Gastrocnemius medialis (tissue), 4 donors: ENCODE results near the gene ETV6. TPM values are rescaled to one million over a fixed set of nuclear protein-coding genes. Genes with fewer than 3 reads are reported as not detected.

Source experiments
- ATAC-seq, 2 donors: fragments of 150-250 bp; one replicate each; pipeline ENCODE4 v1.9.1; 2016
- DNase-seq, 2 donors: peaks; one replicate each; pipeline ENCODE4 v3.0.0-alpha.2; 2019
- H3K27ac ChIP-seq, 4 donors: fragments of 200-600 bp; sonication (generic); 1 replicate in 1 of 4; 2 replicates in 3 of 4; pipeline ENCODE4 v1.5.1; 2016 to 2018; ENCODE audit warnings: mild to moderate bottlenecking in 2 of 4, moderate library complexity in 1 of 4
- H3K27me3 ChIP-seq, 3 donors: fragments of 200-600 bp; sonication (generic) in 2 of 3; 1 replicate in 1 of 3; 2 replicates in 2 of 3; pipeline versions ENCODE4 v1.5.1 to v1.6.0; 2016 to 2019; ENCODE audit warnings: mild to moderate bottlenecking in 1 of 3, moderate library complexity in 1 of 3
- H3K36me3 ChIP-seq, 2 donors: fragments of 200-600 bp; sonication (generic) in 1 of 2; one replicate each; pipeline ENCODE4 v1.5.1; 2017 to 2018
- H3K4me1 ChIP-seq, 2 donors: fragments of 200-600 bp; sonication (generic) in 1 of 2; one replicate each; pipeline ENCODE4 v1.5.1; 2016 to 2017; ENCODE audit warnings: mild to moderate bottlenecking in 2 of 2
- H3K4me3 ChIP-seq, 4 donors: fragments of 200-600 bp; sonication (generic) in 3 of 4; 1 replicate in 1 of 4; 2 replicates in 3 of 4; pipeline ENCODE4 v1.5.1; 2016 to 2019; ENCODE audit warnings: mild to moderate bottlenecking in 2 of 4
- H3K9me3 ChIP-seq, 3 donors: fragments of 200-600 bp; sonication (generic) in 2 of 3; 1 replicate in 1 of 3; 2 replicates in 2 of 3; pipeline ENCODE4 v1.5.1; 2016 to 2019
- POLR2A ChIP-seq, 2 donors: fragments of 450-650 bp; IDR thresholded peaks; one replicate each; pipeline ENCODE4 v1.6.1; 2017; ENCODE audit warnings: antibody characterized with exemption in 2 of 2, mild to moderate bottlenecking in 2 of 2, moderate library complexity in 2 of 2
- in situ Hi-C, 4 donors: fragments of 200-750 bp; cut with MboI; loops; one replicate each; pipeline versions ENCODE4 v1.15.0 to v1.8.0; 2017; ENCODE audit warnings: low sequenced_read_pairs in 4 of 4
- intact Hi-C: fragments of 100-400 bp; cut with DNase I; formaldehyde crosslinking; loops from one replicate; pipeline ENCODE4 v1.15.1; 2023; ENCODE audit warnings: low total_unique reads
- total RNA-seq, 4 donors: library from RNA; depleted of rRNA; stranded (reverse); fragments of >200 nt; gene quantifications; one replicate each; pipeline versions ENCODE4 v1.1.0 to v1.2.3, GENCODE V29; 2016
- TF ChIP-seq, protein P1 (sequence below), 5 experiments: fragments of 450-650 bp in 3 of 5; fragments of 200-600 bp in 2 of 5; sonication (generic) in 2 of 5; IDR thresholded peaks in 4 of 5; conservative IDR thresholded peaks in 1 of 5; 1 replicate in 4 of 5; 2 replicates in 1 of 5; pipeline ENCODE4 v1.5.1; 2016 to 2019; ENCODE audit warnings: antibody characterized with exemption in 5 of 5, mild to moderate bottlenecking in 3 of 5, moderate library complexity in 3 of 5

Gene ETV6
- total RNA-seq, 4 donors from 2014 or later: 2.8 to 5.9 (median 3.3) TPM

DNA sequence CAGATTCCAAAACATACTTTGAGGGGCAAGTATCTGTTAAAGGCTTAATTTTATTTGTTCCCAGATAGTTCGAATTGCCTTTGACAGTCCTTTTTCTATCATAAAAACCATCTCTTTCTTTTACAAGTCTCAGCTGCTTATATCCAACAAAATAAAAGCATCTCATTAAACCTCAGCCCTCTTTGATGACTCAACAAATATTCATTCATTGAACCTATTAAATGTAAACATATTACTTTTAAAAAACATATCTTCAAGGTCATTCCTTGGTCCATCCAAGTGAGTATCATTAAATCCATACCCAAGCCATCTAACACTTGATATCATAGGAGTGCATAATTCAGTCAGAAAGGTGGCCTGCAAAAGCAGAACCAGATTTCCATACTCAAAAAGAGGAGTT is 266.6 kb downstream of the ETV6 start:
- no peaks in the 10 kb centered on the region for H3K36me3 ChIP-seq

DNA sequence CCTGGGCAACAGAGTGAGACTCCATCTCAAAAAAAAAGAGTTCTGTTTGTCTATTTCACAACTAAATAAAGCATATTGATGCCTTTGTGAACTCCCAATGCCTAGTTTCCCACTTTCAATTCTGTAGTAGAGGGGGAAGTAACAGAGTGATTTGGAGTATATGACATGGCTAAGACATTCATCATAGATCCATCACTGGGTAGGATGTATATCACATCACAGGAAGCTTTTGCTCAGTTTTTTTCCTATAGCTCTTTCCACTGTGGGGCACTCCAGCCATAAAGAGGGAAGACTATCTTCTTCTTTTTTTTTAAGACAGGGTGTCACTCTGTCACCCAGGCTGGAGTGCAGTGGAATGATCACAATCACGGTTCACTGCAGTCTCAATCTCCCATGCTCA is 267.3 kb downstream of the ETV6 start:
- Histone ChIP-seq H3K36me3 (no peaks in the 10 kb centered on the region), H3K27ac (no peak overlapping the region), H3K9me3 (no peaks in the 10 kb centered on the region), H3K4me1 (no peaks in the 10 kb centered on the region), H3K4me3 (no peak overlapping the region), H3K27me3 (no peaks in the 10 kb centered on the region)
- intact Hi-C loops (no loop called here), in situ Hi-C loops (no loop called here)
- DNase-seq (no peak), ATAC-seq (no peak)
- no peak for TF ChIP-seq POLR2A (IDR thresholded peaks at IDR 0.05)
- TF ChIP-seq, protein P1, sequence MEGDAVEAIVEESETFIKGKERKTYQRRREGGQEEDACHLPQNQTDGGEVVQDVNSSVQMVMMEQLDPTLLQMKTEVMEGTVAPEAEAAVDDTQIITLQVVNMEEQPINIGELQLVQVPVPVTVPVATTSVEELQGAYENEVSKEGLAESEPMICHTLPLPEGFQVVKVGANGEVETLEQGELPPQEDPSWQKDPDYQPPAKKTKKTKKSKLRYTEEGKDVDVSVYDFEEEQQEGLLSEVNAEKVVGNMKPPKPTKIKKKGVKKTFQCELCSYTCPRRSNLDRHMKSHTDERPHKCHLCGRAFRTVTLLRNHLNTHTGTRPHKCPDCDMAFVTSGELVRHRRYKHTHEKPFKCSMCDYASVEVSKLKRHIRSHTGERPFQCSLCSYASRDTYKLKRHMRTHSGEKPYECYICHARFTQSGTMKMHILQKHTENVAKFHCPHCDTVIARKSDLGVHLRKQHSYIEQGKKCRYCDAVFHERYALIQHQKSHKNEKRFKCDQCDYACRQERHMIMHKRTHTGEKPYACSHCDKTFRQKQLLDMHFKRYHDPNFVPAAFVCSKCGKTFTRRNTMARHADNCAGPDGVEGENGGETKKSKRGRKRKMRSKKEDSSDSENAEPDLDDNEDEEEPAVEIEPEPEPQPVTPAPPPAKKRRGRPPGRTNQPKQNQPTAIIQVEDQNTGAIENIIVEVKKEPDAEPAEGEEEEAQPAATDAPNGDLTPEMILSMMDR (IDR thresholded peaks at IDR 0.05 in 4 of 5, conservative IDR thresholded peaks at IDR 0.05 in 1 of 5): no peak

More for the DNA sequence above, 266.6 kb downstream of the ETV6 start:
- Histone ChIP-seq H3K4me3 (no peak overlapping the region), H3K27me3 (no peaks in the 10 kb centered on the region), H3K27ac (no peak overlapping the region), H3K9me3 (no peaks in the 10 kb centered on the region), H3K4me1 (no peaks in the 10 kb centered on the region)
- intact Hi-C loops: no loop called here
- no peak for DNase-seq
- no peak for ATAC-seq
- TF ChIP-seq, protein P1 (IDR thresholded peaks at IDR 0.05 in 4 of 5, conservative IDR thresholded peaks at IDR 0.05 in 1 of 5): no peak
- no peak for TF ChIP-seq POLR2A (IDR thresholded peaks at IDR 0.05)
- in situ Hi-C loops: no loop called here

DNA sequence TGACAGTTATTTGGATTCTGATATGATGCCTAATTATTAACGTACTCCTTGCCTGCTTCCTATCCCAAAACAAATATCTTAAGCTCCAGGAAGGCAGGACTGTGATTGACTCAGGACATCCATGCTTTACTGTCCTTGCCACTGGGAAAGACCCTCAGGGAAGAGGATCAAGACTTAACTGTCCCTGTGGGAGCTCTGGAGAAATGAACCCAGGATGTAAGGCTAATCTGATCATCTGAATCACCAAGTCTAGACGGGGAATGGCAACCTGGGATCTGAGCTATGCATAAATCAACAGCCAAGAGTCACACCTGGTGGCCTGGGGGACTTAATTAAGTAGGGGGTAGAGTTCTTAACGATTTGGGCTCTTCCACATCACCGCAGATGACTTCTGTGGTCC is 268.0 kb downstream of the ETV6 start:
- Histone ChIP-seq H3K27me3 (no peaks in the 10 kb centered on the region), H3K4me1 (no peaks in the 10 kb centered on the region), H3K9me3 (no peaks in the 10 kb centered on the region), H3K27ac (no peak overlapping the region), H3K4me3 (no peak overlapping the region), H3K36me3 (no peaks in the 10 kb centered on the region)
- no peak for ATAC-seq
- DNase-seq: no peak
- intact Hi-C loops (no loop called here), in situ Hi-C loops (no loop called here)
- no peak for TF ChIP-seq POLR2A (IDR thresholded peaks at IDR 0.05)
- TF ChIP-seq, protein P1 (IDR thresholded peaks at IDR 0.05 in 4 of 5, conservative IDR thresholded peaks at IDR 0.05 in 1 of 5): no peak

DNA sequence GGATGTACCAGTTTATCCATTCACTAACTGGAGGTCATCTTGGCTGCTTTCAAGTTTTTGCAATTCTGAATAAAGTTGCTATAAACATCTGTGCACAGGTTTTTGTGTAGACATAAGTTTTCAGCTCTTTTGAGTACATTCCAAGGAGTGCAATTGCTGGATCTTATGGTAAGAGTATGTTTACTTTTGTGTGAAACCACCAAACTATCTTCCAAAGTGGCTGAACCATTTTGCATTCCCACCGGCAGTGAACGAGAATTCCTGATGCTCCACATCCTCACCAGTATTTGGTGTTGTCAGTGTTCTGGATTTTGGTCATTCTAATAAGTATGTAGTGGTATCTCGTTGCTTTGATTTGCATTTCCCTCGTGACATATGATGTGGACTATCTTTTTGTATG is 270.8 kb downstream of the ETV6 start:
- Histone ChIP-seq H3K4me1 (no peaks in the 10 kb centered on the region), H3K27ac (no peak overlapping the region), H3K36me3 (no peaks in the 10 kb centered on the region), H3K27me3 (no peaks in the 10 kb centered on the region), H3K4me3 (no peak overlapping the region), H3K9me3 (no peaks in the 10 kb centered on the region)
- no peak for TF ChIP-seq POLR2A (IDR thresholded peaks at IDR 0.05)
- TF ChIP-seq, protein P1 (IDR thresholded peaks at IDR 0.05 in 4 of 5, conservative IDR thresholded peaks at IDR 0.05 in 1 of 5): no peak
- intact Hi-C loops (no loop called here), in situ Hi-C loops (no loop called here)
- DNase-seq: no peak
- ATAC-seq: no peak

DNA sequence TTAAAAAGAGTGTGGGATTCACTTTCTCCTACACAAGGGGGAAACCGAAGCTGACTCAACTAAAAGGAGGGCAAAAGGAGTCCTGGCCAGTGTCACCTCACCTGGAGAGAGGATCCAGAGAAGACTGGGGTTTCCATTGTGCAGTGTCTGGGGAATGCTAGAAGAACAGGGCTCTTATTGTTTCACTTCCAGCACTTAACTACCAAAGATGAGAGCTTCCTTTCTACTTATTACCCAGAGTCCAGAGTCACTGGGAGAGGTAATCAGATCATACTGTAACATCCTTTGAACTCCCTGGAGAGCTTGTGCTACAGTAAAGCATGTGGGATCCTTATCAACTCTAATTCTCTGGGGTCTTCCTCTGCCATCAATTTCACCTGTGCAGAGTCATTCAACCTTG is 272.9 kb downstream of the ETV6 start:
- intact Hi-C loops (no loop called here), in situ Hi-C loops (no loop called here)
- no peak overlapping the region for H3K4me3 ChIP-seq
- no peak overlapping the region for H3K27ac ChIP-seq
- no peak for DNase-seq
- ATAC-seq: no peak
- TF ChIP-seq POLR2A (IDR thresholded peaks at IDR 0.05): no peak
- TF ChIP-seq, protein P1 (IDR thresholded peaks at IDR 0.05 in 4 of 5, conservative IDR thresholded peaks at IDR 0.05 in 1 of 5): no peak
- H3K4me1 ChIP-seq: no peaks in the 10 kb centered on the region
- H3K36me3 ChIP-seq: no peaks in the 10 kb centered on the region
- H3K27me3 ChIP-seq: no peaks in the 10 kb centered on the region
- no peaks in the 10 kb centered on the region for H3K9me3 ChIP-seq
